NT2/D1 (cell line): ENCODE data around the gene CCDC51.

Source experiments
- SUZ12 ChIP-seq: IDR thresholded peaks from 2 replicates; pipeline ENCODE4 v1.6.1; 2011; ENCODE audit not compliant: insufficient read length, insufficient read depth; ENCODE audit errors: extremely low read depth
- YY1 ChIP-seq: IDR thresholded peaks from 2 replicates; pipeline ENCODE4 v1.6.1; 2011; ENCODE audit not compliant: insufficient read length, insufficient read depth
- ZNF274 ChIP-seq: IDR thresholded peaks from 2 replicates; pipeline ENCODE4 v1.6.1; 2011; ENCODE audit warnings: mild to moderate bottlenecking, low read depth, low read length

GRCh38 chr3:48427630-48427962 lies 12.3 kb downstream of the CCDC51 start:
- TF ChIP-seq SUZ12 (no peak), ZNF274 (no peak), YY1 (no peak)
